Measurements from ENCODE around the gene SIRPB1. TPM values are rescaled to one million over a fixed set of nuclear protein-coding genes. Genes with fewer than 3 reads are reported as not detected.
"Not testable (repeated sequence)": the region's sequence is repeated elsewhere in the genome, so short reads cannot be mapped to it uniquely, and the experiment has no call there.

The SIRPB1 gene
- total RNA-seq, 1 donor from 2014 or later: 0.96 TPM

GRCh38 chr20:1648101-1648500 is 28.3 kb upstream of the SIRPB1 start:
- TF ChIP-seq CTCF (IDR thresholded peaks at IDR 0.05; ENCODE audit: unreplicated experiment): no peak
- no peak overlapping the region for H3K4me3 Mint-ChIP-seq (ENCODE audit: low read depth)
- H3K9me3 Mint-ChIP-seq (ENCODE audit: low read depth): no peaks in the 10 kb centered on the region
- H3K4me1 Mint-ChIP-seq (ENCODE audit: low read depth): no peaks in the 10 kb centered on the region
- no peaks in the 10 kb centered on the region for H3K36me3 Mint-ChIP-seq (ENCODE audit: insufficient read depth)
- no peak overlapping the region for H3K27ac Mint-ChIP-seq
- H3K27me3 Mint-ChIP-seq: peaks cover 11% of the 10 kb centered on the region
- no peak for DNase-seq (ENCODE audit: low spot score, unreplicated experiment)

GRCh38 chr20:1646975-1647431 is 27.2 kb upstream of the SIRPB1 start:
- Mint-ChIP-seq H3K9me3 (ENCODE audit: low read depth) (no peaks in the 10 kb centered on the region), H3K4me1 (ENCODE audit: low read depth) (no peaks in the 10 kb centered on the region), H3K27ac (no peak overlapping the region), H3K36me3 (ENCODE audit: insufficient read depth) (no peaks in the 10 kb centered on the region), H3K4me3 (ENCODE audit: low read depth) (no peak overlapping the region), H3K27me3 (peaks cover 11% of the 10 kb centered on the region)
- DNase-seq (ENCODE audit: low spot score, unreplicated experiment): no peak
- TF ChIP-seq CTCF (IDR thresholded peaks at IDR 0.05; ENCODE audit: unreplicated experiment): no peak

GRCh38 chr20:1644101-1644962 is 24.5 kb upstream of the SIRPB1 start:
- no peaks in the 10 kb centered on the region for H3K36me3 Mint-ChIP-seq (ENCODE audit: insufficient read depth)
- no peaks in the 10 kb centered on the region for H3K4me1 Mint-ChIP-seq (ENCODE audit: low read depth)
- no peaks in the 10 kb centered on the region for H3K27me3 Mint-ChIP-seq
- DNase-seq (ENCODE audit: low spot score, unreplicated experiment): no peak
- no peak for TF ChIP-seq CTCF (IDR thresholded peaks at IDR 0.05; ENCODE audit: unreplicated experiment)
- H3K4me3 Mint-ChIP-seq (ENCODE audit: low read depth): no peak overlapping the region
- H3K27ac Mint-ChIP-seq: no peak overlapping the region
- peaks cover 10% of the 10 kb centered on the region for H3K9me3 Mint-ChIP-seq (ENCODE audit: low read depth)

- H3K27me3 Mint-ChIP-seq; DNase-seq (ENCODE audit: low spot score, unreplicated experiment); H3K4me3 Mint-ChIP-seq (ENCODE audit: low read depth); H3K4me1 Mint-ChIP-seq (ENCODE audit: low read depth); H3K36me3 Mint-ChIP-seq (ENCODE audit: insufficient read depth); H3K27ac Mint-ChIP-seq: not testable (repeated sequence)
- peaks cover 10% of the 10 kb centered on the region for H3K9me3 Mint-ChIP-seq (ENCODE audit: low read depth)
These were observed 18.8 kb upstream of the SIRPB1 start for GRCh38 chr20:1638643-1639042.

GRCh38 chr20:1637755-1638154 is 17.9 kb upstream of the SIRPB1 start:
- no peaks in the 10 kb centered on the region for H3K4me1 Mint-ChIP-seq (ENCODE audit: low read depth)
- no peak for TF ChIP-seq CTCF (IDR thresholded peaks at IDR 0.05; ENCODE audit: unreplicated experiment)
- no peaks in the 10 kb centered on the region for H3K36me3 Mint-ChIP-seq (ENCODE audit: insufficient read depth)
- H3K27ac Mint-ChIP-seq: no peak overlapping the region
- no peak overlapping the region for H3K4me3 Mint-ChIP-seq (ENCODE audit: low read depth)
- peaks cover 10% of the 10 kb centered on the region for H3K9me3 Mint-ChIP-seq (ENCODE audit: low read depth)
- H3K27me3 Mint-ChIP-seq: no peaks in the 10 kb centered on the region
- DNase-seq (ENCODE audit: low spot score, unreplicated experiment): no peak

- H3K27me3 Mint-ChIP-seq: no peaks in the 10 kb centered on the region
- H3K4me1 Mint-ChIP-seq (ENCODE audit: low read depth): no peaks in the 10 kb centered on the region
- no peak for DNase-seq (ENCODE audit: low spot score, unreplicated experiment)
- peaks cover 10% of the 10 kb centered on the region for H3K9me3 Mint-ChIP-seq (ENCODE audit: low read depth)
- no peak overlapping the region for H3K27ac Mint-ChIP-seq
- H3K36me3 Mint-ChIP-seq (ENCODE audit: insufficient read depth): no peaks in the 10 kb centered on the region
- H3K4me3 Mint-ChIP-seq (ENCODE audit: low read depth): no peak overlapping the region
- TF ChIP-seq CTCF (IDR thresholded peaks at IDR 0.05; ENCODE audit: unreplicated experiment): no peak
These were observed 17.4 kb upstream of the SIRPB1 start for GRCh38 chr20:1637226-1637625.

All from progenitor cell of endocrine pancreas (in vitro differentiated cells).